ENCODE measurements around the gene KCNB1. TPM values are rescaled to one million over a fixed set of nuclear protein-coding genes. Genes with fewer than 3 reads are reported as not detected.

KCNB1 gene
- total RNA-seq, 1 donor = not detected

DNA sequence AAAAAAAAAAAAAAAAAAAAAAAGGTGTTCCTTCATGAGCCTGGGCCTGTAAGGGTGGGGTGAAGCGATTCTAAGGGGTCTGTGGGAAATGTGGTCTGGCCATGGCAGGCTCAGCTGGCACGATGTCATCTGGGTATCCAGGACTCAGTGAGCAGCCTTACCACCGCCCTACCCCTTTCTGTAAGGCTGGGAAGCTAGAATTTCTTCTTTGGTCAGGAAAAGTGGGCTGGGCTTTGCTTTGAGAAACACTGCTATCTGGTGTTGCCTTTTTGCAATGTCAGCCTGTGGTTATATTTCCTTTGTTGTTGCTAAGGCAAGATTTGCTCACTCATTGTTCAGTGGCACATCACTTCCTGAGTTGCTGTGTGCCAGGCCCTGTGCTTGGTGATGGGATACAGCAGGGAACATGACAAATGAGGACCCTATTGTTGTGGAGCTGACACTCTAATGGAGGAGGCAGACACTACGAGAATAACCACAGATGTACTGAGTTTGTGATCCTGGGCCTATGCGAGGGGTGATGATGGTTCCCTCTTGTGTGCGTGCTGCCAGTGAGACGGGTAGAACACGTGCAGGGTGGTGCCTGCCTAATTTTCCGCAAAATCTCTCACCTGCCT, 158.7 kb downstream of the KCNB1 start:
- peak; percentile 67 for DNase-seq (ENCODE audit: low read depth)
- TF ChIP-seq, protein P1, sequence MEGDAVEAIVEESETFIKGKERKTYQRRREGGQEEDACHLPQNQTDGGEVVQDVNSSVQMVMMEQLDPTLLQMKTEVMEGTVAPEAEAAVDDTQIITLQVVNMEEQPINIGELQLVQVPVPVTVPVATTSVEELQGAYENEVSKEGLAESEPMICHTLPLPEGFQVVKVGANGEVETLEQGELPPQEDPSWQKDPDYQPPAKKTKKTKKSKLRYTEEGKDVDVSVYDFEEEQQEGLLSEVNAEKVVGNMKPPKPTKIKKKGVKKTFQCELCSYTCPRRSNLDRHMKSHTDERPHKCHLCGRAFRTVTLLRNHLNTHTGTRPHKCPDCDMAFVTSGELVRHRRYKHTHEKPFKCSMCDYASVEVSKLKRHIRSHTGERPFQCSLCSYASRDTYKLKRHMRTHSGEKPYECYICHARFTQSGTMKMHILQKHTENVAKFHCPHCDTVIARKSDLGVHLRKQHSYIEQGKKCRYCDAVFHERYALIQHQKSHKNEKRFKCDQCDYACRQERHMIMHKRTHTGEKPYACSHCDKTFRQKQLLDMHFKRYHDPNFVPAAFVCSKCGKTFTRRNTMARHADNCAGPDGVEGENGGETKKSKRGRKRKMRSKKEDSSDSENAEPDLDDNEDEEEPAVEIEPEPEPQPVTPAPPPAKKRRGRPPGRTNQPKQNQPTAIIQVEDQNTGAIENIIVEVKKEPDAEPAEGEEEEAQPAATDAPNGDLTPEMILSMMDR (IDR thresholded peaks at IDR 0.05; ENCODE audit: insufficient read depth, low read depth, low read length) = peak; percentile 51
- H3K4me3 ChIP-seq (ENCODE audit: low read depth, low read length) = no peak overlapping the region

DNA sequence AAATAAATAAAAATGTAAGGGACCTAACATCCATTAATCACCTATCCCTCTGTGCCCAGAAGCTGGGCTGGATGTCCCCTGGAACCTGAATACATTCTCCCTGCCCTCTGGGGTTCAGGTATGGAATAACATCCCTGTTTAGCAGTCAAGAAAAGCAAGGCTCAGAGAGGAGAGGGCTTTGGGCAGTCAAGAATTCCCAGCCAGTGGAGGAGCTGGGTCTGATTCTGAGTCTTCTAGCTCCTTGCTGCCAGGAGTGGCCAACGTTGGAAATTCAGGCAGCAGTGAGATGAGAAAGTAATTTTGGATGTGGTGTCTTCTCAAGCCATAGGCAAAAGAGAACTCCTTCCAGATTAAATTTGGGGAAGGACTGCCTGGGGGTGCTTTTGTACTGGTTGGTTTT, 162.0 kb downstream of the KCNB1 start:
- DNase-seq (ENCODE audit: low read depth) = peak; percentile 47

DNA sequence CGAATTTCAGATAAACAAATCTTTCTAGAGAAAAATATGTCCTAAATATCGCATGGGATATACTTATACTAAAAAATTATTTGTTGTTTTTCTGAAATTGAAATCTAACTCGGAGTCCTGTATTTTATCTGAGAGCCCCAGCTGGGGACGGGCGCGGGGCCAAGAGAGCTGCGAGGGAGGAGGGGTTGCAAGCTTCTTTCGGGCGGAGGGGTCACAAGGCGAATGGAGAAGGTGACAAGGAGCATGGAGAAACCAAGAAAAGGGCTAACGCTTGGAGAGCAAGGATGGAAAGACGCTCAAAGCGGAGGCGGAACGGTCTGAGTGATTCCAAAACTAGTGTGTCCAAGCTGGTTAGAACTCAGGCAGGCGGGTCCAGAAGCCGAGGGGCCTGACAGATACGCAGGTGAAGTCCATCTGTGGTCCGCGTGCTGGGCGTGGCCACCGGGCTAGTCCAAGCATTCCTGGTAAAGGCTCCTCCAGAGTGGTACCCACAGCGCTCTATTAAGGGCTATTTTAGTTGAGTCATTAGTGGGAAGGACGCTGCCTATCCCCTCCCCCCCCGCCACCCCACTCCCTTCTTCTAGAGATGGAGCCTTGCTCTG, 163.2 kb downstream of the KCNB1 start:
- DNase-seq (ENCODE audit: low read depth) = no peak
- H3K4me3 ChIP-seq (ENCODE audit: low read depth, low read length) = no peak overlapping the region
- TF ChIP-seq, protein P1 (IDR thresholded peaks at IDR 0.05; ENCODE audit: insufficient read depth, low read depth, low read length) = no peak

More for the DNA sequence above, 162.0 kb downstream of the KCNB1 start:
- TF ChIP-seq, protein P1 (IDR thresholded peaks at IDR 0.05; ENCODE audit: insufficient read depth, low read depth, low read length) = peak; percentile 55
- H3K4me3 ChIP-seq (ENCODE audit: low read depth, low read length) = no peak overlapping the region

DNA sequence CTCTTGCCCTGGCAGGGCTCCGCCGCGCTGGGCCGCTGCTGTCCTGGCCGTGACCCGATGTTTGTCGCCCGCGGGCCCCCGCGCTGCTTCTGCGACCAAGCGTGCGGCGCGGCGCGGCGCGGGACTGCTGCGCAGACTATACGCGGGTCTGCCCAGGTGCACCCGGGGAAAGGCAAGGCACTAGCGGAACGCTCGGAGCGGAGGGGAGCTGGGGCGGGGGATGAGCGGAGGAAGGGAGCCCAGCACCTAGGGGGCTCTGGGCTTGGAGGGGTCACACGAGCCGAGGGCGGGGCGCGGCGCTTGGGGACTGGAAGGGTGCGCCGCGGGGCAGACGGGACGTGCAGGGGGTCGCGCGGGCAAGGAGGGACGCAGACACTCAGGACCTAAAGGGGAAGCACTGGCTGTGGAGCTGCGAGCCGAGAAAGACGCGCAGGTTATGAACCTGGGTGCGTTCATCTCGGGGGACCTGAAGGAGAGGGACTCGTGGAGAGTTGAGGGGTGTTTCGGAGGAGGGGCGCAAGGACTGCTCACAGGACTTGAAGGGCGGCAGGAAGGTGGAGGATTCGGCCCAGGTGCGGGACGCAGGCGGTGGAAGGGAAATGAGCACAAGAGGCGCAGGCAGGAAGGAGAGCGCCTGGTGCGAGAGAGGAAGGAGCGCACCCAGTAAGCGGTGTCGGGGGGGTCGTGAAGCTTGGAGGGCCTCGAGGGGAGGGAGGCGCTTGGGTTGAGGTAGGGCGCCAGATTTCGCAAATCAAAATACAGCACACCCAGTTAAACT, 163.8 kb downstream of the KCNB1 start:
- TF ChIP-seq, protein P1 (IDR thresholded peaks at IDR 0.05; ENCODE audit: insufficient read depth, low read depth, low read length) = no peak
- DNase-seq (ENCODE audit: low read depth) = no peak
- H3K4me3 ChIP-seq (ENCODE audit: low read depth, low read length) = no peak overlapping the region

DNA sequence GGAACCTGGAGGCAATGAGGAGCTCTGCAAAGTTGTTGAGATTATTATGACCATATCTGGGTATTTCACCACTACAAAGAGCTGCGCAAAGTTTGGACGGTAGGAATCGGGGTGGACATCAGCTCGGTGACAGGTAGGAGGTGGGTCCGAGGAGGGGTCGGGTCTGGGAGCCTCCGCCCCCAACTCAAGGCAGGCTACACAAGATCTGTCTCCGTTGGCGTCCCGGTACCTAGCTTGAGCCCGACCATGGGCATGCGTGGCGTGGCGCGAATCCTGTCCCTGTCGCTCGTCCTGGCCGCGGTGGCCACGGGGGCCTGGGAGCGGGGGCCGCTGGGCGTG, 164.4 kb downstream of the KCNB1 start:
- TF ChIP-seq, protein P1 (IDR thresholded peaks at IDR 0.05; ENCODE audit: insufficient read depth, low read depth, low read length) = no peak
- no peak for DNase-seq (ENCODE audit: low read depth)
- no peak overlapping the region for H3K4me3 ChIP-seq (ENCODE audit: low read depth, low read length)

DNA sequence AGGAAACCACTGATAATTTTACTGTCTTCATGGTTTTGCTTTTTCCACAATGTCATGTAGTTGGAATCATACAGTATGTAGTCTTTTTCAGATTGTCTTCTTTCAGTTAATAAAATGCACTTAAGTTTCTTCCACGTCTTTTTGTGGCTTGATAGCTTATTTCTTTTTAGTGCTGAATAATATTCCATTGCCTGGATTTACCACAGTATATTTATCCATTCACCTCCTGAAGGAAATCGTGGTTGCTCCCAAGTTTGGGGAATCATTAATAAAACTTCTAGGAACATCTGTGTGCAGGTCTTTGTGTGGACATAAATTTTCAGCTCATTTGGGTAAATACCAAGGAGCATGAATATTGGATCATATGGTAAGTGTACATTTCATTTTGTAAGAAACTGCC, 165.8 kb downstream of the KCNB1 start:
- no peak for DNase-seq (ENCODE audit: low read depth)
- no peak overlapping the region for H3K4me3 ChIP-seq (ENCODE audit: low read depth, low read length)
- TF ChIP-seq, protein P1 (IDR thresholded peaks at IDR 0.05; ENCODE audit: insufficient read depth, low read depth, low read length) = no peak

Data from fibroblast of villous mesenchyme (primary cell).